GM12878 (cell line): ENCODE data around the gene NPAS4. TPM values are rescaled to one million over a fixed set of nuclear protein-coding genes. Genes with fewer than 3 reads are reported as not detected.

ENCODE experiments used
- ATAC-seq: fragments of 200-7000 bp; cut with Tn5 transposase; 3 replicates; pipeline ENCODE4 v1.9.1; 2020; ENCODE audit warnings: mild to moderate bottlenecking, moderate library complexity
- BruUV-seq: library from RNA; stranded (reverse); fragments of 400-500 nt; replicated peaks from 2 replicates; lab custom pipeline; 2021; lab: Mats Ljungman, UMichigan
- CTCF ChIA-PET: fragments of 300-600 bp; sonication (Branson Sonifier 250); formaldehyde crosslinking; extraction: SDS; loops from one replicate; lab custom pipeline; 2021; ENCODE audit warnings: inconsistent platforms; lab: Yijun Ruan, JAX
- POLR2A ChIA-PET: fragments of 350-600 bp; formaldehyde crosslinking; extraction: SDS; loops from one replicate; lab custom pipeline; 2021; ENCODE audit warnings: inconsistent platforms; lab: Charles Lee
- RAD21 ChIA-PET: fragments of 300-600 bp; sonication (Branson Sonifier 250); formaldehyde crosslinking; loops from one replicate; lab custom pipeline; 2023; ENCODE audit warnings: antibody characterized with exemption; ENCODE audit not compliant: unreplicated experiment; lab: Charles Lee
- SMC1A ChIA-PET: fragments of 300-600 bp; sonication (Branson Sonifier 250); formaldehyde crosslinking; loops from one replicate; lab custom pipeline; 2023; ENCODE audit not compliant: unreplicated experiment, uncharacterized antibody; lab: Charles Lee
- DNase-seq: peaks from one replicate; pipeline ENCODE4 v3.0.0-alpha.2; 2011; ENCODE audit warnings: low read depth, low spot score
- FAIRE-seq: peaks from 3 replicates; lab custom pipeline; 2011; peaks lifted over from hg19 to GRCh38; lab: Jason Lieb, UNC
- H2AFZ ChIP-seq: 2 replicates; pipeline ENCODE4 v1.6.0; 2011; ENCODE audit warnings: low read depth, low read length, control low read depth; ENCODE audit not compliant: control insufficient read depth
- H3K27ac ChIP-seq: 2 replicates; pipeline ENCODE4 v1.5.1; 2011; ENCODE audit warnings: control low read depth; ENCODE audit not compliant: control insufficient read depth, insufficient read depth
- H3K27me3 ChIP-seq, 2 experiments: replicated peaks in 1 of 2; 2 replicates each; pipeline versions ENCODE4 v1.6.0 to v1.6.1; 2011; ENCODE audit warnings: low read length in 1 of 2; ENCODE audit not compliant: control insufficient read depth in 2 of 2, insufficient read depth in 2 of 2
- H3K36me3 ChIP-seq, 2 experiments: 2 replicates each; pipeline ENCODE4 v1.5.1; 2011; ENCODE audit warnings: low read length in 1 of 2; ENCODE audit not compliant: control insufficient read depth in 2 of 2, insufficient read depth in 2 of 2
- H3K4me1 ChIP-seq: 2 replicates; pipeline ENCODE4 v1.6.1; 2011; ENCODE audit warnings: mild to moderate bottlenecking, low read length, moderate library complexity, mixed read lengths; ENCODE audit not compliant: control insufficient read depth, insufficient read depth
- H3K4me2 ChIP-seq: 2 replicates; pipeline ENCODE4 v1.6.0; 2011; ENCODE audit warnings: control low read depth; ENCODE audit not compliant: control insufficient read depth, insufficient read depth
- H3K4me3 ChIP-seq: fragments of 200-600 bp; sonication (generic); 2 replicates; pipeline ENCODE4 v1.5.1; 2016
- H3K79me2 ChIP-seq: 2 replicates; pipeline ENCODE4 v1.6.0; 2011; ENCODE audit warnings: low read length; ENCODE audit not compliant: control insufficient read depth, insufficient read depth
- H3K9ac ChIP-seq: 2 replicates; pipeline ENCODE4 v1.8.0; 2011; ENCODE audit warnings: low read length, control low read depth, mixed read lengths; ENCODE audit not compliant: control insufficient read depth, insufficient read depth
- H3K9me3 ChIP-seq: replicated peaks from 3 replicates; pipeline ENCODE4 v1.5.1; 2011; ENCODE audit warnings: mild to moderate bottlenecking, low read length; ENCODE audit not compliant: control insufficient read depth, insufficient read depth
- H4K20me1 ChIP-seq: 2 replicates; pipeline ENCODE4 v1.6.0; 2011; ENCODE audit not compliant: control insufficient read depth, insufficient read depth
- WGBS: methylation state at CpG from one replicate; pipeline ENCODE4 v1.1.6; 2016; ENCODE audit warnings: low lambda C conversion rate; ENCODE audit not compliant: insufficient replicate concordance, insufficient coverage; ENCODE audit errors: missing lambda C conversion rate; 5-methylcytosine and 5-hydroxymethylcytosine counted together
- in situ Hi-C: fragments of 300-500 bp; cut with MboI; formaldehyde crosslinking; loops from 9 replicates; pipeline ENCODE4 v1.14.3; 2018; ENCODE audit warnings: mixed read lengths
- intact Hi-C: fragments of 100-400 bp; cut with micrococcal nuclease; formaldehyde crosslinking; loops from one replicate; pipeline ENCODE4 v1.14.2; 2022; ENCODE audit not compliant: unreplicated experiment
- polyA plus RNA-seq, 11 experiments: library from polyadenylated mRNA; depleted of rRNA in 4 of 11; unstranded in 6 of 11; stranded (reverse) in 5 of 11; fragments of >200 nt; fragmentation: Nextera tagmentation in 4 of 11; fragmentation: Illumina TruSeq in 1 of 11; extraction: Ambion mirVana in 4 of 11; extraction: Trizol in 1 of 11; gene quantifications; 1 replicate in 1 of 11; 2 replicates in 10 of 11; pipeline versions ENCODE4 v1.2.1 to v1.2.3, GENCODE V29; 2011 to 2016; ENCODE audit warnings: inconsistent platforms in 2 of 11, missing spikeins in 2 of 11, low read depth in 1 of 11
- total RNA-seq, 4 experiments: library from RNA; depleted of rRNA in 3 of 4; stranded (reverse); fragments of >200 nt in 3 of 4; fragmentation: Illumina TruSeq in 1 of 4; extraction: Trizol in 1 of 4; gene quantifications; 2 replicates each; pipeline versions ENCODE4 v1.2.1 to v1.2.3, GENCODE V29; 2013 to 2021
- TF ChIP-seq, protein P1 (sequence below): IDR thresholded peaks from 2 replicates; pipeline ENCODE4 v1.6.1; 2012; ENCODE audit warnings: low read depth, low read length, improper control_type of control experiment

NPAS4 gene
- total and polyA plus RNA-seq, 10 of the 15 experiments (the other 5 are each of a cell fraction or from before 2014, with no cell fraction given), result 0.03 to 0.18 (median 0.06) TPM; not detected in 7

DNA sequence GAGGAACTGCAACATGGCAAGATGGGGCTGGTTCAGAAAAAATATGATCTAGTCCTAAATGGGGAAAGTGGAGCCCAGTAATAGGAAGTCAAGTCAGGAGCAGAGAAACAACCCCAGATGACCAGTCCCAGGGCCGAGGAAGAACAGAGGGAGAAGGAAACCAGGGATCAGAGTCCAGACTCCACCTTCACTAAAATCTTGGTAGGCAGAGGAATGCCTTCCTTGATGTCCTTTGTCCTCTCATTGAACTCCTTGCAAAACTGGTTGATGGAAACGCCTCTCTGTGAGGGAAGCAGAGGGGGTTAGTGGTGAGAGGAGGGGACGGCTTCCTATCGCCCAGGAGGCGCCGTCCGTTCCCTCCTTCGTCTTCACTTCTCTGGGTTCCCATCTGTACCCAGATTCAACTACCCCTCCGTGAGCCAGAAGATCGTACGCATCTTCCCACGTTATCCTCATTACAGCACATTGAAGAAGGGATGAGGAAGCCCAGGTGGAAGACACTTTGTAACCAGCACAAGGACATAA lies 17.2 kb downstream of the NPAS4 start:
- Histone ChIP-seq H3K9ac (peak overlapping the region; percentile 75), H3K27me3 (no peaks in the 10 kb centered on the region), H3K4me2 (peak overlapping the region; percentile 98), H3K4me3 (peak overlapping the region; percentile 98), H3K36me3 (peaks cover 0 to 2% of the 10 kb centered on the region in 2 experiments; a peak in 3 of 4 replicates), H3K27ac (peak overlapping the region; percentile 85), H2AFZ (peak overlapping the region; percentile 97), H3K9me3 (no peaks in the 10 kb centered on the region; the same call in 2 of the 3 replicates), H4K20me1 (no peaks in the 10 kb centered on the region), H3K4me1 (no peaks in the 10 kb centered on the region), H3K79me2 (peaks cover 5% of the 10 kb centered on the region)
- ATAC-seq (no peak), DNase-seq (no peak), FAIRE-seq (peak; percentile 52)
- intact Hi-C loops, result loop anchor here (10.0 kb wide), 1 partner anchor 237 kb away; the partner anchor contains the start of gene RBM4B
- ChIA-PET RAD21 (interaction anchor here (0.7 to 2.2 kb wide), 12 partner anchors 17 to 240 kb away, joined by 3 to 23 read pairs (median 7); partner anchors contain the start of genes DPP3, NPAS4, PELI3 and RBM4B), CTCF (interaction anchor here (1.0 to 5.1 kb wide), 15 partner anchors 9 to 240 kb away, joined by 3 to 46 read pairs (median 18); partner anchors contain the start of genes DPP3, PELI3, RBM4B and YIF1A), SMC1A (interaction anchor here (0.8 to 1.7 kb wide), 12 partner anchors 8 to 242 kb away, joined by 3 to 8 read pairs (median 5); partner anchors contain the start of genes BRMS1, DPP3, NPAS4 and RBM4B), POLR2A (interaction anchor here (0.7 to 1.4 kb wide), 7 partner anchors 11 to 239 kb away, joined by 3 to 5 read pairs (median 3); partner anchors contain the start of genes DPP3, PELI3 and RBM4B)
- BruUV-seq, result no TSS peak
- in situ Hi-C loops, result no loop called here
- TF ChIP-seq, protein P1, sequence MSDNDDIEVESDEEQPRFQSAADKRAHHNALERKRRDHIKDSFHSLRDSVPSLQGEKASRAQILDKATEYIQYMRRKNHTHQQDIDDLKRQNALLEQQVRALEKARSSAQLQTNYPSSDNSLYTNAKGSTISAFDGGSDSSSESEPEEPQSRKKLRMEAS, result no peak
- WGBS, result 3% methylated on average over 12 of the region's 12 CpGs
